Eye (tissue), 1 donor: Measurements from ENCODE around the gene SYNJ2.
"Not testable (repeated sequence)": the region's sequence is repeated elsewhere in the genome, so short reads cannot be mapped to it uniquely, and the experiment has no call there.

Experiments
- DNase-seq: peaks from one replicate; pipeline ENCODE4 v3.0.0-alpha.2; 2015

Gene SYNJ2, protein sequence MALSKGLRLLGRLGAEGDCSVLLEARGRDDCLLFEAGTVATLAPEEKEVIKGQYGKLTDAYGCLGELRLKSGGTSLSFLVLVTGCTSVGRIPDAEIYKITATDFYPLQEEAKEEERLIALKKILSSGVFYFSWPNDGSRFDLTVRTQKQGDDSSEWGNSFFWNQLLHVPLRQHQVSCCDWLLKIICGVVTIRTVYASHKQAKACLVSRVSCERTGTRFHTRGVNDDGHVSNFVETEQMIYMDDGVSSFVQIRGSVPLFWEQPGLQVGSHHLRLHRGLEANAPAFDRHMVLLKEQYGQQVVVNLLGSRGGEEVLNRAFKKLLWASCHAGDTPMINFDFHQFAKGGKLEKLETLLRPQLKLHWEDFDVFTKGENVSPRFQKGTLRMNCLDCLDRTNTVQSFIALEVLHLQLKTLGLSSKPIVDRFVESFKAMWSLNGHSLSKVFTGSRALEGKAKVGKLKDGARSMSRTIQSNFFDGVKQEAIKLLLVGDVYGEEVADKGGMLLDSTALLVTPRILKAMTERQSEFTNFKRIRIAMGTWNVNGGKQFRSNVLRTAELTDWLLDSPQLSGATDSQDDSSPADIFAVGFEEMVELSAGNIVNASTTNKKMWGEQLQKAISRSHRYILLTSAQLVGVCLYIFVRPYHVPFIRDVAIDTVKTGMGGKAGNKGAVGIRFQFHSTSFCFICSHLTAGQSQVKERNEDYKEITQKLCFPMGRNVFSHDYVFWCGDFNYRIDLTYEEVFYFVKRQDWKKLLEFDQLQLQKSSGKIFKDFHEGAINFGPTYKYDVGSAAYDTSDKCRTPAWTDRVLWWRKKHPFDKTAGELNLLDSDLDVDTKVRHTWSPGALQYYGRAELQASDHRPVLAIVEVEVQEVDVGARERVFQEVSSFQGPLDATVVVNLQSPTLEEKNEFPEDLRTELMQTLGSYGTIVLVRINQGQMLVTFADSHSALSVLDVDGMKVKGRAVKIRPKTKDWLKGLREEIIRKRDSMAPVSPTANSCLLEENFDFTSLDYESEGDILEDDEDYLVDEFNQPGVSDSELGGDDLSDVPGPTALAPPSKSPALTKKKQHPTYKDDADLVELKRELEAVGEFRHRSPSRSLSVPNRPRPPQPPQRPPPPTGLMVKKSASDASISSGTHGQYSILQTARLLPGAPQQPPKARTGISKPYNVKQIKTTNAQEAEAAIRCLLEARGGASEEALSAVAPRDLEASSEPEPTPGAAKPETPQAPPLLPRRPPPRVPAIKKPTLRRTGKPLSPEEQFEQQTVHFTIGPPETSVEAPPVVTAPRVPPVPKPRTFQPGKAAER (N-terminal part only)

DNA sequence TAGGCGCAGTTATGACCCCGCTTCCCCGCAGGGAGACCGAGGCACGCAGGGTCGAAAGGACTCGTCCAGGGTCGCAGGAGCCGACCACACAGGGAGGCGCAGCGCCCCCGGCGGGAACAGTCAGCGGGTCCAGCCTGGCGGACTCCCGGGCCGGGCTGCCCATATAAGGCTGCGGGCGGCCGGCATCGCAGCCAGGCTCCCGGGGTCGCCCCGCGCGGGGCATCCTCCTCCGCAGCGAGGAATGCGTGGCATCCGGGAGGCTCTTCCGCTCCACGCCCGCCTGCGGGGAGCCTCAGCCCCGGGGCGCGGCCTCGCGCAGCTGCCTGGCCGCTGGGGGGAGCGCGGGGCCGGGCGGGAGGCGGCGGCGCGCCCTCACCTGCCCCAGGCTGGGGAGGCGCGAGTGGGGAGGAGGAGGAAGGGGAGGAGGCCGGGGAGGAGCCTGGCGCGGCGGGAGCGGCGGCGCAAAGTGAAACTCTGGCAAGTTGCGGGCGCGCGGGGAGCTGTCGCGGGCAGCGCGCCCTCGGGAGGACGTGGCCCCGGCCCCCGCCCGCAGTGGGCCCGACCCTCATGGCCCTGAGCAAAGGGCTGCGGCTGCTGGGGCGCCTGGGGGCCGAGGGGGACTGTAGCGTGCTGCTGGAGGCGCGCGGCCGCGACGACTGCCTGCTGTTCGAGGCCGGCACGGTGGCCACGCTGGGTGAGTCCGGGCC is at the start of gene SYNJ2:
Gene SYNJ2, plus strand, starts transcription at position 469 of the 707 bp plus-strand sequence. Its CDS starts 99 bp downstream, at position 568.
- DNase-seq = peak; percentile 83

DNA sequence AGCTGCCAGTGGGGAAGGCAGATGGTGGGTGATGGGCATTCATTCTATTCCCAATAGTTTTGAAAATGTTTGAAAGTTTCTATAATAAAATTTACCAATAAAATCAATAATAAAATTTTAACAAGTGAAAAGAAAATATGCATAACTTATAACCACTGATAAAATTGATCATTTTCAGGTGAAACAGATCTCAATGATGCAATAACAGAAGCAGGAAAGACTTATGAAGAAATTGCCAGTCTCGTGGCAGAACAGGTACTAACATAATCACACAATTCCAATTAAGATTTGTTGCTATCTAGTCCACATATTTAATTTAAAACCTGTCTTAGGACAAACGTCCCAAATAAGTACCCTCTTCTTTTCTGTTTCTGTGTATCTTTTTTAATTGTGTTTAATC is 45.9 kb upstream of the SYNJ2 start:
- DNase-seq = no peak

GRCh38 chr6:157937318-157937717 is 44.3 kb upstream of the SYNJ2 start:
- no peak for DNase-seq

DNA sequence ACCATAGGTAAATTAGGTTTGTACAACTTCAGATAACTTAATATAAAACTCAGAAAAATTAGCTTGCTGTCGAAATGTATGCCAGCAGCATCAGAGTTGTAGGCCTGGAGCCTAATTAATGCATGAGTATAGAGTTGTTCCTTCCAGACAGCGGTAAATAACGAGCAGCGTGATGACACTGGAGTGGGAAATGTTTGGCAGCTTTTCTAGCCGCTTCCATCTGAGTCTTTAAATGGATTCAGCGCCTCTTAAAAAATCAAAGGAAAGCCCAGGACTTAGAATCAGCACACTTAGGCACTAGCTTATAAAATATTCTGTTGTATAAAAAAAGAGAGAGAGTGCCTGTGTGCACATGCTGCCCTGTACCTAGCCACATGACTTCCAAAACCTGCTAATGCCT is 43.7 kb upstream of the SYNJ2 start:
- no peak for DNase-seq

- DNase-seq = not testable (repeated sequence)
Measured at GRCh38 chr6:157940375-157941036, 41.2 kb upstream of the SYNJ2 start.

GRCh38 chr6:157941101-157941863 is 40.4 kb upstream of the SYNJ2 start:
- no peak for DNase-seq

GRCh38 chr6:157942351-157942750 is 39.3 kb upstream of the SYNJ2 start:
- DNase-seq = no peak

GRCh38 chr6:157943249-157943963 is 38.3 kb upstream of the SYNJ2 start:
- DNase-seq = no peak

- DNase-seq = no peak
Measured at GRCh38 chr6:157943964-157944283, 37.7 kb upstream of the SYNJ2 start.

- DNase-seq = no peak
Measured at GRCh38 chr6:157944983-157945931, 36.4 kb upstream of the SYNJ2 start.

- no peak for DNase-seq
Measured at GRCh38 chr6:157946053-157946617, 35.5 kb upstream of the SYNJ2 start.

DNA sequence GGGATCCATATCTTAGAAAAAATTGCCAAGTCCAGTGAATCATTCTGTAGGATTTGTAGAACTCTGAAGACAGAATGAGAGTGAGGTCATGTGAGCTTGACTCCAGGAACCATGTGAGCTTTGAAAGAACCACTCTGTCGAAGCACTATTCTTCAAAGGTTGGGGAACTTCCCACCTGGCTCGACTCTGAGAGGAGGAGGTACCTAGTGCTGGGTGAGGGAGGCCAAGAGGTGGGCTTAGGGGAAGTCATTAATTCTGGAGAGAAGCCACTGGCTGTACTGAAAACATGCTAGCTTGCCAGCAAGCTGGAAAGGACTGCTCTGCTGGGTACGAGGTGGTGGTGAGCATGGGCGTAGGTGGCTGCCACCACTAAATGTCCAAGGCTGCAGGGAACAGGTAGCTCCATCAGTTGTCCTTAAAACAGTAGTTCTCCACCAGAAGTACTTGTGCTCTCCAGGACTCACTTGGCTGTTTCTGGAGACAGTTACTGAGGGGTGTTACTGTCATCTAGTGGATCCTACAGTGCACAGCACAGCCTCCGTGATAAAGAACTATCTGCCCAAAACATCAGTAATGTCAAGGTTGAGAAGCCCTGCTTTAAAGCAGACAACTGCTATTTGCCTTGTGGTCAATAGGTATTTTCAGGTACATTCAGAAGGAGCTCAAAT is 34.7 kb upstream of the SYNJ2 start:
- DNase-seq = peak; percentile 22

DNA sequence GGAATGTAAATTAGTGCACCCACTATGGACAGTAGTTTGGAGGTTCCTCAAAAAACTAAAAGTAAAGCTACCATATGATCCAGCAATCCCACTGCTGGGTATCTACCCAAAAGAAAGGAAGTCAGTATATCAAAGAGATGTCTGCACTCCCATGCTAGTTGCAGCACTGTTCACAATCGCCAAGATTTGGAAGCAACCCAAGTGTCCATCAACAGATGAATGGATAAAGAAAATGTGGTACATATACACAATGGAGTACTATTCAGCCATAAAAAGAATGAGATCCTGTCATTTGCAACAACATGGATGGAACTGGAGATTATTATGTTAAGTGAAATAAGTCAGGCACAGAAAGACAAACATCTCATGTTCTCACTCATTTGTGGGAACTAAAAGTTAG is 30.8 kb upstream of the SYNJ2 start:
- not testable (repeated sequence) for DNase-seq

- no peak for DNase-seq
Measured at GRCh38 chr6:157951828-157952227, 29.8 kb upstream of the SYNJ2 start.

DNA sequence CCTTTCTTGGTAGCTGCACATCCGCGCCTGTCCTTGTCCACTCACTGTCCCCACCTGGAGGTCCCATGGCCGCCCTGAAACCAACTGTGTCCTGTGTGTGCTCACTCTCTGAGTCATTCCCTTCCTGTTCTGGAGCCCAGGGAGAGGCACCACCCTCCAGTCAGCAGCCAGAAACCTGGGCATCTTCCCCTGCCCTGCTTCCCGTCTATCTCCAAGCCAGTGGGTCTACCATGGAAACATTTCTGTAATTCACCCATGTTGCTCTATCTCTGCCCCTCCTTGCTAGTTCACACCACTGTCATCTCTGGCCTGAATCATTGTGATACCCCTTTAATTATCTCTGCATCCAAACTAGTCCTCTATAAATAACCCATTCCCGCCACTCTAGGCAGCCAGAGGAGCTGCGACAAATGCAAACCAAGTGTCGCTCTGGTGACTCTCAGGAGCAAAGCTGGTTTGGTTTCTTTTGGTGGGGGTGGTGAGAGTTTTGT is 28.8 kb upstream of the SYNJ2 start:
- DNase-seq = no peak

GRCh38 chr6:157953580-157954091 is 28.0 kb upstream of the SYNJ2 start:
- no peak for DNase-seq
